Body of pancreas (tissue), 4 donors: Measurements from ENCODE around the gene HOXC6.

Source experiments
- CTCF ChIP-seq, 7 experiments: fragments of 450-650 bp in 4 of 7; fragments of 200-600 bp in 3 of 7; sonication (generic) in 3 of 7; IDR thresholded peaks; one replicate each; pipeline ENCODE4 v1.5.1; 2016 to 2019; ENCODE audit warnings: antibody characterized with exemption in 7 of 7
- POLR2A ChIP-seq, 3 donors: fragments of 450-650 bp; IDR thresholded peaks; one replicate each; pipeline ENCODE4 v1.6.1; 2016; ENCODE audit warnings: antibody characterized with exemption in 3 of 3, mild to moderate bottlenecking in 2 of 3

- TF ChIP-seq CTCF (IDR thresholded peaks at IDR 0.05) (peak in 1 of 7 experiments; percentile 13), POLR2A (IDR thresholded peaks at IDR 0.05) (no peak)
These were observed 11.0 kb upstream of the HOXC6 start for GRCh38 chr12:54017027-54017788.
